Body of pancreas (tissue), 4 donors: ENCODE data around the gene TMEM232. TPM values are rescaled to one million over a fixed set of nuclear protein-coding genes. Genes with fewer than 3 reads are reported as not detected.

ENCODE experiments used
- ATAC-seq: fragments of 150-250 bp; one replicate; pipeline ENCODE4 v1.9.1; 2016
- DNase-seq, 4 donors: peaks; one replicate each; pipeline ENCODE4 v3.0.0-alpha.2; 2019
- H3K27ac ChIP-seq, 4 donors: fragments of 200-600 bp; sonication (generic); 1 replicate in 3 of 4; 2 replicates in 1 of 4; pipeline versions ENCODE4 v1.5.1 to v1.6.1; 2016 to 2019; ENCODE audit warnings: mild to moderate bottlenecking in 1 of 4, mixed read lengths in 1 of 4, moderate library complexity in 1 of 4
- H3K27me3 ChIP-seq, 2 donors: fragments of 200-600 bp; sonication (generic); one replicate each; pipeline ENCODE4 v1.6.0; 2016; ENCODE audit warnings: mild to moderate bottlenecking in 1 of 2
- H3K36me3 ChIP-seq, 2 donors: fragments of 200-600 bp; sonication (generic); replicated peaks in 1 of 2; 2 replicates each; pipeline ENCODE4 v1.5.1; 2016; ENCODE audit warnings: low read depth in 2 of 2; ENCODE audit not compliant: insufficient read depth in 1 of 2
- H3K4me1 ChIP-seq: fragments of 200-600 bp; sonication (generic); one replicate; pipeline ENCODE4 v1.6.0; 2016
- H3K4me3 ChIP-seq, 2 donors: fragments of 200-600 bp; sonication (generic); 1 replicate in 1 of 2; 2 replicates in 1 of 2; pipeline ENCODE4 v1.5.1; 2016 to 2019
- H3K9me3 ChIP-seq, 3 donors: fragments of 200-600 bp; sonication (generic); 1 replicate in 2 of 3; 2 replicates in 1 of 3; pipeline ENCODE4 v1.5.1; 2016
- CTCF ChIP-seq, 7 experiments: fragments of 450-650 bp in 4 of 7; fragments of 200-600 bp in 3 of 7; sonication (generic) in 3 of 7; IDR thresholded peaks; one replicate each; pipeline ENCODE4 v1.5.1; 2016 to 2019; ENCODE audit warnings: antibody characterized with exemption in 7 of 7
- POLR2A ChIP-seq, 3 donors: fragments of 450-650 bp; IDR thresholded peaks; one replicate each; pipeline ENCODE4 v1.6.1; 2016; ENCODE audit warnings: antibody characterized with exemption in 3 of 3, mild to moderate bottlenecking in 2 of 3
- WGBS, 2 donors: methylation state at CpG; one replicate each; pipeline ENCODE4 v1.1.5; 2017; 5-methylcytosine and 5-hydroxymethylcytosine counted together
- intact Hi-C: fragments of 100-400 bp; cut with DNase I; formaldehyde crosslinking; loops from one replicate; pipeline ENCODE4 v1.15.1; 2023
- total RNA-seq, 2 donors: library from RNA; depleted of rRNA; stranded (reverse); fragments of >200 nt; gene quantifications; one replicate each; pipeline ENCODE4 v1.1.0, GENCODE V29; 2016

The TMEM232 gene
- total RNA-seq, 2 donors from 2014 or later: 1.3 to 3.1 TPM

- Histone ChIP-seq H3K4me3 (no peak overlapping the region), H3K4me1 (no peaks in the 10 kb centered on the region), H3K36me3 (no peaks in the 10 kb centered on the region), H3K27me3 (no peaks in the 10 kb centered on the region), H3K27ac (no peak overlapping the region), H3K9me3 (no peaks in the 10 kb centered on the region)
- no peak for DNase-seq
- no peak for ATAC-seq
- TF ChIP-seq CTCF (IDR thresholded peaks at IDR 0.05) (no peak), POLR2A (IDR thresholded peaks at IDR 0.05) (no peak)
- intact Hi-C loops: no loop called here
These were observed 234.0 kb downstream of the TMEM232 start for GRCh38 chr5:110492446-110492845.

DNA sequence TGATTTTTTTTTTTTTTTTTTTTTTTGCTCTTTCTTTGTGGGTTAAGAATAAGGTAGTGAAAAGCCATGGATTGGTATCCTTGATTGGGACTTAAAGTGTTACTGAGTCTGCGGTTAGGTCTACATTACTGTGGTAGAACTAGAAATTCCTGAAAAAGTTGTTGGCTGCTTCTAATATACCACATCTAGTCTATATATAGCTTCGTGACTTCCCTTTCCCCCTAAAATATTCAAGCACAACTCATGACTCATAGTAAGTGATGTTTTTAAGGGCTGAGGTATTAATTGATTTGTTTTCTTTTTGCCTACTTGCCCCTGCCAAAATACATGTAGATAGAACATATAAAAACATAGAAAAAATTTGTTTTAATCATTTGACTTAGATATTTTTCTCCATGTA is 247.6 kb downstream of the TMEM232 start:
- Histone ChIP-seq H3K9me3 (no peaks in the 10 kb centered on the region), H3K27me3 (no peaks in the 10 kb centered on the region), H3K36me3 (no peaks in the 10 kb centered on the region), H3K27ac (no peak overlapping the region), H3K4me3 (no peak overlapping the region), H3K4me1 (no peaks in the 10 kb centered on the region)
- 66 to 82% methylated on average over 2 of the region's 2 CpGs for WGBS, 2 donors
- intact Hi-C loops: no loop called here
- ATAC-seq (no peak), DNase-seq (no peak)
- no peak for TF ChIP-seq CTCF (IDR thresholded peaks at IDR 0.05)
- no peak for TF ChIP-seq POLR2A (IDR thresholded peaks at IDR 0.05)

DNA sequence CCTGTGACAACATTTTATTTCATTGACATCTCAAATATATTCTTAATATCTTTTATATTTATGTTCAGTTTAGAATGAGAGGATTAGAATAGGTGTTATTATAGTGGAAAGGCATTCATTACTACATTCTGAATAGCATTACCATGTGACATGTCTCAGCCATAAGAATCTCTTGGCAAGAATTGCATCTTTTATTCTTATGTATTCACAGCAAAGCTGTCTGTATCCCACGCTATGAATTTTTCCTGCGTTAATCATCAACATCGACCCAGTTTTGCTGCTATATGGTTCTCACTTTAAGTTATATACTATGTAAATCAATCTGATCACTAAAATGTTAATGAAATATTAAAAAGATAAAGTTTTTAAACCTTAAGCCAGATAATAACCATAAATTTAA is 248.6 kb downstream of the TMEM232 start:
- intact Hi-C loops: no loop called here
- Histone ChIP-seq H3K9me3 (no peaks in the 10 kb centered on the region), H3K27ac (no peak overlapping the region), H3K36me3 (no peaks in the 10 kb centered on the region), H3K27me3 (no peaks in the 10 kb centered on the region), H3K4me1 (no peaks in the 10 kb centered on the region), H3K4me3 (no peak overlapping the region)
- 76 to 92% methylated on average over 3 of the region's 3 CpGs for WGBS, 2 donors
- ATAC-seq (no peak), DNase-seq (no peak)
- TF ChIP-seq CTCF (IDR thresholded peaks at IDR 0.05) (no peak), POLR2A (IDR thresholded peaks at IDR 0.05) (no peak)

GRCh38 chr5:110476164-110476563 is 250.3 kb downstream of the TMEM232 start:
- Histone ChIP-seq H3K36me3 (no peaks in the 10 kb centered on the region), H3K27me3 (no peaks in the 10 kb centered on the region), H3K9me3 (no peaks in the 10 kb centered on the region), H3K4me1 (no peaks in the 10 kb centered on the region), H3K4me3 (no peak overlapping the region), H3K27ac (no peak overlapping the region)
- no peak for DNase-seq
- no peak for TF ChIP-seq CTCF (IDR thresholded peaks at IDR 0.05)
- TF ChIP-seq POLR2A (IDR thresholded peaks at IDR 0.05): no peak
- intact Hi-C loops: no loop called here
- ATAC-seq: no peak

- H3K4me1 ChIP-seq: no peaks in the 10 kb centered on the region
- DNase-seq: no peak
- peaks cover 0 to 3% (median 0%) of the 10 kb centered on the region in 3 donors for H3K9me3 ChIP-seq
- H3K4me3 ChIP-seq: no peak overlapping the region
- no peaks in the 10 kb centered on the region for H3K27me3 ChIP-seq
- intact Hi-C loops: no loop called here
- H3K27ac ChIP-seq: no peak overlapping the region
- 25 to 34% methylated on average over 1 of the region's 1 CpG for WGBS, 2 donors
- H3K36me3 ChIP-seq: no peaks in the 10 kb centered on the region
- TF ChIP-seq CTCF (IDR thresholded peaks at IDR 0.05) (no peak), POLR2A (IDR thresholded peaks at IDR 0.05) (no peak)
- ATAC-seq: no peak
These were observed 250.9 kb downstream of the TMEM232 start for GRCh38 chr5:110475529-110475928.
